Neural progenitor cell (in vitro differentiated cells): ENCODE results near the gene TSPOAP1. TPM values are rescaled to one million over a fixed set of nuclear protein-coding genes. Genes with fewer than 3 reads are reported as not detected.
A peak's percentile ranks its signal among the peaks of the same experiment; 100 is the strongest.

Source experiments
- DNase-seq: peaks from one replicate; pipeline ENCODE4 v3.0.0-alpha.2; 2016; ENCODE audit warnings: low spot score
- H2AFZ ChIP-seq: fragments of 200-600 bp; sonication (generic); replicated peaks from 2 replicates; pipeline ENCODE4 v1.6.1; 2016; ENCODE audit warnings: antibody characterized with exemption
- H3F3A ChIP-seq: fragments of 200-600 bp; sonication (generic); 2 replicates; pipeline ENCODE4 v1.6.1; 2016; ENCODE audit warnings: antibody characterized with exemption, low read depth
- H3K27ac ChIP-seq: fragments of 200-600 bp; sonication (generic); 2 replicates; pipeline ENCODE4 v1.5.1; 2016; ENCODE audit warnings: mild to moderate bottlenecking
- H3K27me3 ChIP-seq: fragments of 200-600 bp; sonication (generic); 2 replicates; pipeline ENCODE4 v1.6.1; 2016; ENCODE audit warnings: mild to moderate bottlenecking, moderate library complexity
- H3K36me3 ChIP-seq: fragments of 200-600 bp; sonication (generic); 2 replicates; pipeline ENCODE4 v1.5.1; 2016
- H3K4me1 ChIP-seq: fragments of 200-600 bp; sonication (generic); 2 replicates; pipeline ENCODE4 v1.6.1; 2016; ENCODE audit warnings: mixed run types
- H3K4me2 ChIP-seq: fragments of 200-600 bp; sonication (generic); 2 replicates; pipeline ENCODE4 v1.6.1; 2016
- H3K4me3 ChIP-seq: fragments of 200-600 bp; sonication (generic); 2 replicates; pipeline ENCODE4 v1.5.1; 2016
- H3K79me2 ChIP-seq: fragments of 200-600 bp; sonication (generic); 2 replicates; pipeline ENCODE4 v1.6.1; 2016; ENCODE audit warnings: low read depth
- H3K9ac ChIP-seq: fragments of 200-600 bp; sonication (generic); 2 replicates; pipeline ENCODE4 v1.6.1; 2016
- H3K9me3 ChIP-seq: fragments of 200-600 bp; sonication (generic); 2 replicates; pipeline ENCODE4 v1.5.1; 2016; ENCODE audit warnings: low read depth
- H4K20me1 ChIP-seq: fragments of 200-600 bp; sonication (generic); 2 replicates; pipeline ENCODE4 v1.6.1; 2016; ENCODE audit warnings: low read depth
- H3K27ac Mint-ChIP-seq: 3 replicates; pipeline ENCODE4 v1.8.0; 2021; ENCODE audit warnings: mixed read lengths
- H3K27me3 Mint-ChIP-seq: 2 replicates; pipeline ENCODE4 v1.8.0; 2022; ENCODE audit warnings: low read depth, mild to moderate bottlenecking, inconsistent platforms, moderate library complexity, mixed read lengths; ENCODE audit not compliant: insufficient read depth
- H3K36me3 Mint-ChIP-seq: 3 replicates; pipeline ENCODE4 v1.8.0; 2021; ENCODE audit warnings: mixed read lengths
- H3K4me1 Mint-ChIP-seq: 3 replicates; pipeline ENCODE4 v1.8.0; 2021; ENCODE audit warnings: mixed read lengths
- H3K4me3 Mint-ChIP-seq: 3 replicates; pipeline ENCODE4 v1.8.0; 2021; ENCODE audit warnings: mild to moderate bottlenecking, moderate library complexity, mixed read lengths
- H3K9me3 Mint-ChIP-seq: 3 replicates; pipeline ENCODE4 v1.8.0; 2020; ENCODE audit warnings: mixed read lengths
- EZH2 ChIP-seq: fragments of 200-600 bp; sonication (generic); IDR thresholded peaks from 2 replicates; pipeline ENCODE4 v1.6.1; 2017; ENCODE audit warnings: antibody characterized with exemption, mild to moderate bottlenecking, moderate library complexity
- EZH2phosphoT487 ChIP-seq: fragments of 200-600 bp; sonication (generic); IDR thresholded peaks from 2 replicates; pipeline ENCODE4 v1.6.1; 2017; ENCODE audit warnings: antibody characterized with exemption
- total RNA-seq: library from RNA; depleted of rRNA; stranded (reverse); fragments of >200 nt; gene quantifications from 2 replicates; pipeline ENCODE4 v1.2.3, GENCODE V29; 2015; ENCODE audit warnings: low replicate concordance
- TF ChIP-seq, protein P1 (sequence below): fragments of 200-600 bp; sonication (generic); IDR thresholded peaks from 2 replicates; pipeline ENCODE4 v1.5.1; 2017; ENCODE audit warnings: antibody characterized with exemption, mild to moderate bottlenecking

TSPOAP1 gene
- total RNA-seq, 1 donor from 2014 or later, result 13.8 TPM

DNA sequence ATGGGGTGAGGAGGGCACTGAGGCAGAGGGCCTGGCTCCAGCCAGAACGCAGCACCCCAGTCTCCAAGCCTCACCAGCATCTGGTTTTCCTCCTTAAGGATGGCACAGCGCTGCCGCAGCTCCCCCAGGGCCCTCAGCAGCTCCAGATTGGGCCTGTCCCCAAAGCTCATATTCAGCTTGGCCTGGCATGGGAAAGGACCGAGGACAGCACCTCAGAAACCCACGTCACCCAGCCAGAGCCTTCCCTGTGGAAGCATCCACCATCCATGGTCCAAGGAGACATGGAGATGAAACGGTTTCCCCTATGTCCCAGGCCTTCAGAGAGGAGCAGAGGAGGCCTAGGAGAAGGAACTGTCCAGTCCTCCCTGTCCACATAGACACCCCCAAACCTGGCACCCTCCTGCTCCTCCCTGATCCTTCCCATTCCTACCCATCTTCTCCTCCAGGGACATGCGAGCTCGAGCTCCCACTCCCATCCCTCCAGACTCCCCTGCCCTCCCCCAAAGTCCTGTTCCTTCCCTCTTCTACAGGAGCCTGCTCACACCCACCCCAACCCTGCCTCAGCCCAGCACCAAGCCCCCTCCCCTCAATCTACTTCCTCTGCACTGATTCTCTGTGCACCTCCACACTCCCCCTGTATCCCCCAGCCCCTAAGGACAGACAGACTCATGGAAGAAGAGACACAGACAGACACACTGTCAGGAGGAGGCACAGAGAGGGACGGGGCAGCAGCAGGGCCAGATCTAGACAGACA, 1.8 kb downstream of the TSPOAP1 start:
- H3K4me1 Mint-ChIP-seq, result peaks cover 61% of the 10 kb centered on the region
- H3K9ac ChIP-seq, result no peak overlapping the region
- H3K4me3 ChIP-seq, result no peak overlapping the region
- peaks cover 38% of the 10 kb centered on the region for H3K4me1 ChIP-seq
- no peaks in the 10 kb centered on the region for H3K9me3 ChIP-seq
- no peak overlapping the region for H3K4me2 ChIP-seq
- peaks cover 20% of the 10 kb centered on the region for H3F3A ChIP-seq
- peak overlapping the region; percentile 31 for H3K27ac Mint-ChIP-seq
- H3K27me3 ChIP-seq, result no peaks in the 10 kb centered on the region
- no peak for TF ChIP-seq EZH2phosphoT487
- no peak for TF ChIP-seq EZH2
- TF ChIP-seq, protein P1, sequence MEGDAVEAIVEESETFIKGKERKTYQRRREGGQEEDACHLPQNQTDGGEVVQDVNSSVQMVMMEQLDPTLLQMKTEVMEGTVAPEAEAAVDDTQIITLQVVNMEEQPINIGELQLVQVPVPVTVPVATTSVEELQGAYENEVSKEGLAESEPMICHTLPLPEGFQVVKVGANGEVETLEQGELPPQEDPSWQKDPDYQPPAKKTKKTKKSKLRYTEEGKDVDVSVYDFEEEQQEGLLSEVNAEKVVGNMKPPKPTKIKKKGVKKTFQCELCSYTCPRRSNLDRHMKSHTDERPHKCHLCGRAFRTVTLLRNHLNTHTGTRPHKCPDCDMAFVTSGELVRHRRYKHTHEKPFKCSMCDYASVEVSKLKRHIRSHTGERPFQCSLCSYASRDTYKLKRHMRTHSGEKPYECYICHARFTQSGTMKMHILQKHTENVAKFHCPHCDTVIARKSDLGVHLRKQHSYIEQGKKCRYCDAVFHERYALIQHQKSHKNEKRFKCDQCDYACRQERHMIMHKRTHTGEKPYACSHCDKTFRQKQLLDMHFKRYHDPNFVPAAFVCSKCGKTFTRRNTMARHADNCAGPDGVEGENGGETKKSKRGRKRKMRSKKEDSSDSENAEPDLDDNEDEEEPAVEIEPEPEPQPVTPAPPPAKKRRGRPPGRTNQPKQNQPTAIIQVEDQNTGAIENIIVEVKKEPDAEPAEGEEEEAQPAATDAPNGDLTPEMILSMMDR, result no peak
- no peaks in the 10 kb centered on the region for H3K36me3 ChIP-seq
- H3K79me2 ChIP-seq, result no peaks in the 10 kb centered on the region
- peaks cover 8% of the 10 kb centered on the region for H3K27me3 Mint-ChIP-seq
- no peak overlapping the region for H3K27ac ChIP-seq
- H3K36me3 Mint-ChIP-seq, result peaks cover 2% of the 10 kb centered on the region
- H3K9me3 Mint-ChIP-seq, result no peaks in the 10 kb centered on the region
- no peaks in the 10 kb centered on the region for H4K20me1 ChIP-seq
- H2AFZ ChIP-seq, result no peak overlapping the region
- DNase-seq, result no peak
- H3K4me3 Mint-ChIP-seq, result peak overlapping the region; percentile 62

DNA sequence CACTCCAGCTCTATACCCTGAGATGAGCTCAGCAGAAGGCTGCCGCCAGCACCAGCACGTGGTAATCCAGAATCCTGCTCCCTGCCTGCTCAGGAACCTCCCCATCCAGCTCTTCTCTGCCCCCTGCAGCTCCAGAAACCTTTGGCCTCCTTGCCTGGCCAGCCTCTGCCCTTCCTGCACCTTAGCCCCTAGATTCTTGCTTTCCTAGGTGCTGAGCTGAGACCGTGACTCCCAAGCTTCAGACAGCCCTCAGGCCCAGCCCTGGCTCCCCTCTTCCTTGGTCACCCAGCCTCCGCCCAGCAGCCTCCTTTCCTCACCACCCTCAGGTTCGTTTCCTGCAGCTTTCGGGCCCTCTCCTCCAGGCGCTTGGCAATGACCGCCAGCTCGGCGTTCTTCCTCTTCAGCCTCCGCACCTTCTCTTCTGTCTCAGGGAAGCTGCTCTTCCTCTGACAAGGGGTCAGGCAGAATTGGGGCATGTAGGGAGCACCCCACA, 2.6 kb downstream of the TSPOAP1 start:
- Histone ChIP-seq H3K4me3 (no peak overlapping the region), H3K4me1 (peaks cover 38% of the 10 kb centered on the region), H4K20me1 (no peaks in the 10 kb centered on the region), H3K79me2 (no peaks in the 10 kb centered on the region), H2AFZ (no peak overlapping the region), H3K9ac (no peak overlapping the region), H3F3A (peaks cover 20% of the 10 kb centered on the region), H3K4me2 (no peak overlapping the region), H3K27ac (no peak overlapping the region), H3K36me3 (no peaks in the 10 kb centered on the region), H3K9me3 (no peaks in the 10 kb centered on the region), H3K27me3 (no peaks in the 10 kb centered on the region)
- H3K4me1 Mint-ChIP-seq, result peaks cover 59% of the 10 kb centered on the region
- H3K4me3 Mint-ChIP-seq, result peak overlapping the region; percentile 71
- TF ChIP-seq, protein P1, result no peak
- TF ChIP-seq EZH2phosphoT487 (no peak), EZH2 (no peak)
- H3K9me3 Mint-ChIP-seq, result no peaks in the 10 kb centered on the region
- peaks cover 4% of the 10 kb centered on the region for H3K36me3 Mint-ChIP-seq
- peaks cover 8% of the 10 kb centered on the region for H3K27me3 Mint-ChIP-seq
- peak overlapping the region; percentile 72 for H3K27ac Mint-ChIP-seq
- no peak for DNase-seq

DNA sequence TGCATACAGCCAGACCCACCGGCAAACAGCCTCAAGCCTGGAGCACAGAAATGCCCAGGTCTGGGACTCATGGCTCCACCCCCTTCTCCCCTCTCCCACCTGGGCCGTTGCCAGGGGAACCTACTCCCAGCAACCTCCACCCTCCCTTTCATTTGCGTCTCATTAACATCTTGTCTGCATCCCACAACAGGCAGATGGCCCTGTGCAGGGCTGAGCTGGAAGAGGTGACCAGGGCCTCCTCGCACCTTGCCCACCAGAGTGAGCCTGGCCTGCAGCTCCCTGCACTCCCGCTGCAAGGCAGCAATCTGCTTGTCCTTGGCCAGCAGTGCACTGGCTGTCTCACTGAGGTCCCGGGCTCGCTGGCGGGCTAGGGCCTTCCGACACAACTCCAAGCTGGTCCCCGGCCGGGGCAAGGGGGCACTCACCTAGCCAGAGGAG, 3.3 kb downstream of the TSPOAP1 start:
- Mint-ChIP-seq H3K27ac (no peak overlapping the region), H3K4me1 (peaks cover 55% of the 10 kb centered on the region), H3K4me3 (peak overlapping the region; percentile 76), H3K9me3 (no peaks in the 10 kb centered on the region), H3K27me3 (peaks cover 13% of the 10 kb centered on the region), H3K36me3 (peaks cover 4% of the 10 kb centered on the region)
- Histone ChIP-seq H3K4me2 (peak overlapping the region; percentile 99), H3K27me3 (no peaks in the 10 kb centered on the region), H3K36me3 (no peaks in the 10 kb centered on the region), H3K4me3 (peak overlapping the region; percentile 78), H4K20me1 (no peaks in the 10 kb centered on the region), H3K4me1 (peaks cover 38% of the 10 kb centered on the region), H2AFZ (no peak overlapping the region), H3K9me3 (no peaks in the 10 kb centered on the region), H3F3A (peaks cover 20% of the 10 kb centered on the region), H3K9ac (no peak overlapping the region), H3K79me2 (no peaks in the 10 kb centered on the region), H3K27ac (no peak overlapping the region)
- DNase-seq, result peak; percentile 68
- TF ChIP-seq, protein P1, result no peak
- no peak for TF ChIP-seq EZH2
- TF ChIP-seq EZH2phosphoT487, result no peak
